Measurements from ENCODE around the gene PIK3CA.

PIK3CA gene

GRCh38 chr3:179158336-179159039 is 10.3 kb downstream of the PIK3CA start:
- no peak for DNase-seq

GRCh38 chr3:179163503-179163902 is 15.3 kb downstream of the PIK3CA start:
- DNase-seq: no peak

DNA sequence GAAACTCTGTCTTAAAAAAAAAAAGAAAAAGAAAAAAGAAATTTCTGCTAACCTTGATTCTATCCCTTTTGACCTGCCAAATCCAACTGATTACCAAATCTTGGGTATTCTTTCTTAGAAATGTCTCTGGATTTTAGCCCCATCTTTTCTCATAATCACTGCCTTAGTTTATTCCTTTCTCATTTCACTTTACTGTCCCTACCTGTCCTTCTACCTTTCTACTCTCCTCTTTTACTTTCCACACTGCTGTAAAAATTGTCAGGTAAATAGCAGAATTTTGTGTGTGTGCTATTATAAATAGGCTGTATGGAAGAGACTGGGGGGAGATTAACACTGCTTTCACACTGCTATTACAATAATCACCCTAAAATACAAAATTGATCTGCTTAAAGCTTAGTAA is 16.7 kb downstream of the PIK3CA start:
- DNase-seq: no peak

- no peak for DNase-seq
These were observed 18.5 kb downstream of the PIK3CA start for GRCh38 chr3:179166561-179167201.

DNA sequence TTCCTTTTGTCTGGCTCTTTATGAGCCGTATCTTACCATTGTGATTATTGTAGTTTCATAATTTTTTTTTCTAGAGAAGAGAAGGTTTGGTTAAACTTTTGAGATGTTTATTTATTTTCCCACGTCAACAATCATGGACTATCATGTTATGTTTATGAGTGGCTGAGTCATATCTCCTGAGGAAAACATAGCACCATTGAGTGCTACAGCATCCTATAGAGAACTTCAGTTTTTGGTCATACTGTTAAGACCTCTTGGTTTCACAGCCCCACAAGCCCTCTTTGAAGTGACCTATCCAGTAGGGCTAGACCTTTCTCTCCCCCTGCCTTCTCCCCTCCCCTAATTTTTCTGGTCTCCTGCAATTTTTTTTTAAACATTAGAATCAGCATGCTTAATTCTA is 20.8 kb downstream of the PIK3CA start:
- no peak for DNase-seq

- no peak for DNase-seq
These were observed 24.4 kb downstream of the PIK3CA start for GRCh38 chr3:179172546-179172945.

- DNase-seq: no peak
These were observed 26.2 kb downstream of the PIK3CA start for GRCh38 chr3:179174316-179174715.

DNA sequence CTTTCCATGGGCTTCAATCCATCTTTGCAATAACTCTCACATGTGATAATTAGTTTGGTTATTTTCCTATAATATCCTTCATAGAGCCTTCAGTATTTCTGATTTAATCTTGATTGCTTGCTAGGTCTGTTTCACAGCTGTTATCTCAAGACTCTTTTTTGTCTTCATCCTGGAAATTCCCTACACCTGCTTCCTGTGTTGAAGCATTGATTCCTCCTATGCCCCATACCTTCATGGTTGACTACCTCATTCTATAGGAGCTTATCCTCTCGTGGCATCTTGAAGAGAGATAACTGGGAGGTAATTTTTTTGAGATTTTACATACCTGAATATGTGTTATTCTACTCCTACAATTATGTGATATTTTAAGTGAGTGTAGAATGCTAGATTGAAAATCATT is 26.7 kb downstream of the PIK3CA start:
- DNase-seq: peak; percentile 33

- DNase-seq: no peak
These were observed 27.2 kb downstream of the PIK3CA start for GRCh38 chr3:179175358-179175757.

- DNase-seq: no peak
These were observed 29.5 kb downstream of the PIK3CA start for GRCh38 chr3:179177611-179178010.

DNA sequence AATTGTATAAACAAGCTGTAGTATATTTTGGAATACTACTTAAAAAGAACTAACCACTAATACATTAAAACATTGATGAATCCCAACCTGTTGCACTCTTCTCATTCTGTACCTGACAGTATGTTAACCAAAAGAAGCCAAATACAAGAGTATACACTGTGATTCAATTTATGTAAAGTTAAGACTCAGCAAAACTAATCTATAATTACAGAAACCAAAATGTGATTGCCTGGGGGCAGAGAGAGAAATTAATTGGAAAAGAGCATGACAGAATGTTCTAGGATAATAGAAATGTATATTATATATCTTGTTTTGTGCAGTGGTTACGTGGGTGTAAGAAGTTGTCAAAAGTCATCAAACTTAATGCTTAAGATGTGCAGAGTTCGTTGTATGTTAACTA is 31.1 kb downstream of the PIK3CA start:
- no peak for DNase-seq

DNA sequence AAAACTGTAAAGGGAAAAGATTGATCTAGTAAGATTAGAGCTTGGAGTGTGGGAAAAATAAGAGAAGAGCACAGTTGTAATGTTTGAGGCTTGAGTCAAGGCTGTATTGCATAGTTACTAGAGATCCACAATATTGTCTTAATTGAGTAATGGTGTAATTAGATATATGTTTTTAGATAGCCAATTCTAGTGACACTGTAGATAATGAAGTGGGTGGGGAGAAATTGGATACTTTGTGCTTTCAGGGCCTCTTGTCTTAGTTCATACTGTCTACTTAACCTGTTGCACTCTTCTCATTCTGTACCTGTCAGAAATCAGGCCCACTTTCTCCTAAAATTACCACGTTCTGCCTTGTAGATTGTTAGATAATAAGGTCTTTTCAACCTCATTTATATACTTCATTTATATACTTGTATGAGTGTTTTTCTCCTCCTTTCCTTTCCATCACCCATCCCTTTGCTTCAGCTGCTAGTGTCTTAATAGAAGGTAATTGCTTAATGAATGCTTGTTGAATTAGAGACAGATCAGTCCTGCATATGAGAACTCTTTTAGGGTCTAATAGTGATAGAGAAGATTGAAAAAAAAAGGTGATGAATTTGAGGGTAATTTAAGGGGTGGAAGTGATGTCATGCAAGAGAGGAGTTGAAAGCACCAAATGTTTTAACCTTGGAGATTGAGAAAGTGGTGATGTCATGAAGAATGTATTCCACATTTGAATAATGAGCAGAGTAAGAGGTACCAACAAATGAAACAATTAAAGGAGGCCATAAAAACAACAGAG is 32.0 kb downstream of the PIK3CA start:
- peak; percentile 72 for DNase-seq

DNA sequence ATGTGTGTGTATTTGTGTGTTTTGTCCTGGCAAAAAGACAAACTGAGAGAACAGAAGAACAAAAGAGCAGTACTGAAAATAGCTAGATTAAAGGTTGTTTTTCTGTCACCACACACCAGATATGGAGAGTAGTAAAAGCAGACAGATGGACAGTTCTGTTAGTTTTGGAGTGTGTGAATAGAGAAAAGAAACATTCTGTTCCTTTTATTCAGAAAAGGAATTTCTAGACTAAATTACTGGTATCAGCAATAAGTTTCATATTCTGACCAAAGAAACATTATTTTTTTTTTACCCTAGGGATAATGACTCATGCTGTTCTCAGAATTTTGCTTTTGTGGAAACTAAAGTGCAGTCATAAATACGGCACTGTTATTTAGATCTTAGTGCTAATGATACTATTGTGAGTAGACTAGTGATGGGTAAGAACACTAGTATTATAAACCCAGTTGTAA is 32.9 kb downstream of the PIK3CA start:
- DNase-seq: no peak

DNA sequence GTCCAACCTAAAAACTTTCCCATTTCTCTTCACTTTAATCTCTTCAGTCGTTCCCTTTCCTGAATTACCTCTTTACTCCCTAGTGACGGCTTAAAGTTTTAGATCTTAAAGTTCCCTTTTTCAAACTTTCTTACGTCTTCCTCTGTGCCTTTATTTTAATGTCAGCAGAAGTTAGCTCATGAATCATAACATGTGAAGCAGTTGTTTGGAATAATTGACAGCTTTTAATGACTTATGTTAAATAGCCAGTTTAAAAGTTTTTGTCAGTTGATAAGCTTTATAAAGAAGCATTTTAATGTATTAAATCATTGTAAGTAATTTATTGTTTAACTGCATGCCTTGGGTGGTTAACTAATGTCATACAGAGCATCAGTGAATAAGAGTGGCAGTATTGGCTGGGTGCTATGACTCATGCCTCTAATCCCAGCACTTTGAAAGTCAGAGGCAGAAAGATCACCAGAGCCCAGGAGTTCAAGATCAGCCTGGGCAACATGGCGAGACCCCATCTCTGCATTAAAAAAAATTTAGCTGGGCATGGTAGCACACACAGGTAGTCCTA is 33.9 kb downstream of the PIK3CA start:
- no peak for DNase-seq

GRCh38 chr3:179182902-179183301 is 34.7 kb downstream of the PIK3CA start:
- no peak for DNase-seq

- DNase-seq: no peak
These were observed 36.7 kb downstream of the PIK3CA start for GRCh38 chr3:179184826-179185225.

GRCh38 chr3:179186426-179186825 is 38.3 kb downstream of the PIK3CA start:
- DNase-seq: no peak

GRCh38 chr3:179189759-179190158 is 41.6 kb downstream of the PIK3CA start:
- DNase-seq: no peak

DNA sequence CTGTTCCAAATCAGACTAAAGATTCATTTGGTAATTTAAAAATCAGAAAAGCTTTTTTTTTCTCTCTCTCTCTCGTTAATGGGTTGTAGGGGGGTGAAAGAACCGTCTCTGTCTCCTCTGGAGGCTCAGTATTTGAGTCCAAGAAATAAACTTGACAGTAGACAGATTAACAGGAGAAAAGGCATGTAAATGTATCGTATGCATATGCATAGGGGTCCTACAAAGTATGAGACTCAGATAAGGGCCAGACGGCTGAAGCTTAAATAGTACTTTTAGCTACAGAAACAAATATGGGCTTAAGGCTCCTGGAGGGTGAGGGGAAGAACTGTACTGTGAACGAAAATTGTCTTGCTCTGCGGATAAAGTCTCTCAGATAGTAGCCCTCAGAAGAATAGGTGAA is 42.4 kb downstream of the PIK3CA start:
- no peak for DNase-seq

GRCh38 chr3:179192542-179192941 is 44.4 kb downstream of the PIK3CA start:
- DNase-seq: no peak

DNA sequence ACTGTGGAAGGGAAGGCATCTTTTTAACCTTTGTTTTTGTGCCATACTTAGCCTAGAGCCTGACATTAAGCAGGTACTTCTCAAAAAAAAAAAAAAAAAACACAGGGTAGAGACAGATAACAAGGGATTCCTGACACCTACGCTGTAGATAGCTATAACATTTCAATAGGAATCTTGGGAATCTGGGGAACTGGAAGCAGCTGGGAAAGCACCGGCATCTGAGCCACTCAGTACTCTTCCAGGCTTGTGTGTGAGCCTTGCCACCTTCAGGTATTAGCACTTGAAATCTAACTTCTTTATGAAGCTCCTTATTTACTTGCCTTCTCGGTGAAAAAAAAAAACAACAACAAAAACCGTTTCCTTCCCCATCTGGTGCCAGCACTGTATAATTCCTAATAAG is 46.8 kb downstream of the PIK3CA start:
- no peak for DNase-seq

DNA sequence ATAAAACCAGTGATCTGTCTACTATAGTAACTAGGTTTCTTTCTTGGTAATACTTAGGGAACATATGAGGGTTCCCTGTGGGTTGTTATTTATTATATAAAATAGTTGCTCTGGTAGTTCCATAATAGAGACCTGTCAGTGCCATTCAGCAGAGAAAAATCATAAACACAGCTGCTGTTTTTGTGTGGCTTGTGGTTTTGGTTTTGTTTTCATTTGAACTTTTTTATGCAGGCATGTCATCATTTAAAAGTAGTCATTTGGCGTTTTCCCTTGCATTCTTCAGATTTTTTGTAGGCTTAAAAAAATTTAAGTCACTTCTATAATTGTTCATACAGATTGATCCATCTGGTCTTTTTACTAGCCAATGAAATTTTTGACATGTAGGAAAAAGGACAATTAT is 47.9 kb downstream of the PIK3CA start:
- DNase-seq: no peak

DNA sequence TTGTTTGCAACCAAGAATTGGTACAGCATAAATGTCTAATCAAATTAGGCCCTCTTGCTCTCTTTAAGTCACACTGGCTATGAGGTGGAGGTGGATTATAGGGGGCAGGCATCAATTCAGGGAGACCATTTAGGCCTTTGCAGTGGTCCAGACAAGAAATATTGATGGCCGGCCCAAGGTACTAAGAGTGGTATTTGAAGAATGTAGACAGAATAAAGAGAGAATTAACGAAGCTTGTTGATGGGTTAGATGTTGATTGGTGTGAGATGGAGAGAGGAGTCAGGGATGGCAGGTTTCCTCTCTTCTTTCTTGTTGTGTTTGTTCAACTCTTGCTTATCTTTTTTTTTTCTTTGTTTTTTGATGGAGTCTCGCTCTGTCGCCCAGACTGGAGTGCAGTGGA is 48.5 kb downstream of the PIK3CA start:
- DNase-seq: no peak

DNA sequence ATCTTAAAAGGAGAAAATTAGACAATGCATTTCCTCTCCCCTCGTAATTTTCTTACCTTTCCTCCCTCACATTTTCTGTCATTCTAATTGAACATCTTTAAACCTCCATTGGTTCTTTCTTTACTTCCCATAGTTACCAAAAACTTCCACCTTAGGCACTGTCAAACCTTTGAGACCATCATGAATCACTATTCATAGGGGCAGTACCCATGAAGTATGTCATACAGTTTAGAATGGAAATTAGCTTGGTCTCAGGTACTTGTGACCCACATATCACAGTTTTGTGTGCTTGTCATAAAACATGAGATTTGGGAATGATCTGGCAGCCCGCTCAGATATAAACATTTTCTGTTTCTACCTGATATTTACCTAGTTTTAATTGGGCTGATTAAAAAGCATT is 52.6 kb downstream of the PIK3CA start:
- no peak for DNase-seq
